ENCODE data around the gene MAML3. TPM values are rescaled to one million over a fixed set of nuclear protein-coding genes. Genes with fewer than 3 reads are reported as not detected.

MAML3 gene
- total RNA-seq, 1 experiment from 2014 or later = 12.1 TPM

DNA sequence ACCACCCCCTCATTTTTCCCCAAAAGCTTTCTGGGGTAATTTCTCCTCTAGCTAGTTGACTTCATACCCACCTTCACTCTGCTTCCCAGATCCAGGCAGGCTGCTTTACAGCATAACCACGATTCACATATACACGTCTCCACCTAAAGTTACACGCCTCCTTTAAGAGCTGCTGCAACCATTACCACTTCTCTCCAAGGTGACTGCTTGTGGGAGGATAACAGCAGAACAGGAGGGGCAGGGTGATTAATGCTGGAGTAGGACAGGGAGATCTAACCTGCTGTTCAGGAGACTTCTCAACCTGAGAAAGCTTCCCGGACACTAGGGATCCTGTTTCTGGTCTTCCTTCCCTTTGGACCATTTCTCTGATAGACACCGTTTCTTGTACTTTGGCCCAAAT, 411.0 kb downstream of the MAML3 start:
- no peaks in the 10 kb centered on the region for H3K27me3 Mint-ChIP-seq (ENCODE audit: insufficient read depth, unreplicated experiment)
- no peak overlapping the region for H3K4me3 Mint-ChIP-seq (ENCODE audit: unreplicated experiment)
- TF ChIP-seq, protein P1, sequence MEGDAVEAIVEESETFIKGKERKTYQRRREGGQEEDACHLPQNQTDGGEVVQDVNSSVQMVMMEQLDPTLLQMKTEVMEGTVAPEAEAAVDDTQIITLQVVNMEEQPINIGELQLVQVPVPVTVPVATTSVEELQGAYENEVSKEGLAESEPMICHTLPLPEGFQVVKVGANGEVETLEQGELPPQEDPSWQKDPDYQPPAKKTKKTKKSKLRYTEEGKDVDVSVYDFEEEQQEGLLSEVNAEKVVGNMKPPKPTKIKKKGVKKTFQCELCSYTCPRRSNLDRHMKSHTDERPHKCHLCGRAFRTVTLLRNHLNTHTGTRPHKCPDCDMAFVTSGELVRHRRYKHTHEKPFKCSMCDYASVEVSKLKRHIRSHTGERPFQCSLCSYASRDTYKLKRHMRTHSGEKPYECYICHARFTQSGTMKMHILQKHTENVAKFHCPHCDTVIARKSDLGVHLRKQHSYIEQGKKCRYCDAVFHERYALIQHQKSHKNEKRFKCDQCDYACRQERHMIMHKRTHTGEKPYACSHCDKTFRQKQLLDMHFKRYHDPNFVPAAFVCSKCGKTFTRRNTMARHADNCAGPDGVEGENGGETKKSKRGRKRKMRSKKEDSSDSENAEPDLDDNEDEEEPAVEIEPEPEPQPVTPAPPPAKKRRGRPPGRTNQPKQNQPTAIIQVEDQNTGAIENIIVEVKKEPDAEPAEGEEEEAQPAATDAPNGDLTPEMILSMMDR (IDR thresholded peaks at IDR 0.05; ENCODE audit: insufficient read depth in 1 of 2, low read depth in 1 of 2, low read length in 1 of 2, severe bottlenecking in 1 of 2, unreplicated experiment in 1 of 2) = no peak
- CTCF ChIA-PET = no interaction called here
- no TSS peak for BruUV-seq (replicated peaks)
- peaks cover 34% of the 10 kb centered on the region for H3K4me1 Mint-ChIP-seq (ENCODE audit: low read depth, unreplicated experiment)
- no peaks in the 10 kb centered on the region for H3K36me3 Mint-ChIP-seq (ENCODE audit: insufficient read depth, unreplicated experiment)
- no peaks in the 10 kb centered on the region for H3K27me3 ChIP-seq (replicated peaks; ENCODE audit: control insufficient read depth, insufficient read depth, low read length)
- no peak overlapping the region for H3K4me3 ChIP-seq (ENCODE audit: low read depth, low read length)
- no peaks in the 10 kb centered on the region for H3K9me3 ChIP-seq
- peaks cover 28% of the 10 kb centered on the region for H3K4me1 ChIP-seq
- H3K36me3 ChIP-seq (ENCODE audit: control insufficient read depth, insufficient read depth, low read length) = no peaks in the 10 kb centered on the region
- H3K27ac Mint-ChIP-seq (ENCODE audit: unreplicated experiment) = no peak overlapping the region
- intact Hi-C loops (cut with micrococcal nuclease; ENCODE audit: unreplicated experiment) = no loop called here
- POLR2A ChIA-PET = interaction anchor here (0.6 kb wide), 1 partner anchor 66 kb away, joined by 3 read pairs; no protein-coding TSS in a partner anchor
- H3K9me3 Mint-ChIP-seq (ENCODE audit: unreplicated experiment) = no peaks in the 10 kb centered on the region
- DNase-seq = no peak

- H3K36me3 ChIP-seq (ENCODE audit: control insufficient read depth, insufficient read depth, low read length) = no peaks in the 10 kb centered on the region
- no peaks in the 10 kb centered on the region for H3K9me3 Mint-ChIP-seq (ENCODE audit: unreplicated experiment)
- ChIA-PET CTCF (interaction anchor here (0.7 to 1.4 kb wide), 2 partner anchors 84 to 514 kb away, joined by 3 to 4 read pairs; no protein-coding TSS in a partner anchor), POLR2A (no interaction called here)
- peaks cover 27% of the 10 kb centered on the region for H3K4me1 Mint-ChIP-seq (ENCODE audit: low read depth, unreplicated experiment)
- DNase-seq = no peak
- no TSS peak for BruUV-seq (replicated peaks)
- H3K4me3 ChIP-seq (ENCODE audit: low read depth, low read length) = no peak overlapping the region
- H3K27ac Mint-ChIP-seq (ENCODE audit: unreplicated experiment) = peak overlapping the region; percentile 42
- no peaks in the 10 kb centered on the region for H3K36me3 Mint-ChIP-seq (ENCODE audit: insufficient read depth, unreplicated experiment)
- H3K9me3 ChIP-seq = no peaks in the 10 kb centered on the region
- H3K27me3 Mint-ChIP-seq (ENCODE audit: insufficient read depth, unreplicated experiment) = no peaks in the 10 kb centered on the region
- intact Hi-C loops (cut with micrococcal nuclease; ENCODE audit: unreplicated experiment) = no loop called here
- peaks cover 32% of the 10 kb centered on the region for H3K4me1 ChIP-seq
- TF ChIP-seq, protein P1 (IDR thresholded peaks at IDR 0.05; ENCODE audit: insufficient read depth in 1 of 2, low read depth in 1 of 2, low read length in 1 of 2, severe bottlenecking in 1 of 2, unreplicated experiment in 1 of 2) = no peak
- no peaks in the 10 kb centered on the region for H3K27me3 ChIP-seq (replicated peaks; ENCODE audit: control insufficient read depth, insufficient read depth, low read length)
- H3K4me3 Mint-ChIP-seq (ENCODE audit: unreplicated experiment) = no peak overlapping the region
These were observed 413.4 kb downstream of the MAML3 start for GRCh38 chr4:139740531-139741041.

- Mint-ChIP-seq H3K27me3 (ENCODE audit: insufficient read depth, unreplicated experiment) (no peaks in the 10 kb centered on the region), H3K4me1 (ENCODE audit: low read depth, unreplicated experiment) (peaks cover 27% of the 10 kb centered on the region), H3K4me3 (ENCODE audit: unreplicated experiment) (no peak overlapping the region), H3K27ac (ENCODE audit: unreplicated experiment) (peak overlapping the region; percentile 42), H3K9me3 (ENCODE audit: unreplicated experiment) (no peaks in the 10 kb centered on the region), H3K36me3 (ENCODE audit: insufficient read depth, unreplicated experiment) (peaks cover 3% of the 10 kb centered on the region)
- Histone ChIP-seq H3K4me3 (ENCODE audit: low read depth, low read length) (no peak overlapping the region), H3K27me3 (replicated peaks; ENCODE audit: control insufficient read depth, insufficient read depth, low read length) (no peaks in the 10 kb centered on the region), H3K9me3 (no peaks in the 10 kb centered on the region), H3K36me3 (ENCODE audit: control insufficient read depth, insufficient read depth, low read length) (no peaks in the 10 kb centered on the region), H3K4me1 (peaks cover 32% of the 10 kb centered on the region)
- TF ChIP-seq, protein P1 (IDR thresholded peaks at IDR 0.05; ENCODE audit: insufficient read depth in 1 of 2, low read depth in 1 of 2, low read length in 1 of 2, severe bottlenecking in 1 of 2, unreplicated experiment in 1 of 2) = no peak
- CTCF ChIA-PET = interaction anchor here (0.7 to 1.5 kb wide), 3 partner anchors 83 to 514 kb away, joined by 3 to 4 read pairs (median 4); no protein-coding TSS in a partner anchor
- BruUV-seq (replicated peaks) = no TSS peak
- no peak for DNase-seq
- intact Hi-C loops (cut with micrococcal nuclease; ENCODE audit: unreplicated experiment) = no loop called here
- POLR2A ChIA-PET = interaction anchor here (0.6 kb wide), 1 partner anchor 634 kb away, joined by 3 read pairs; no protein-coding TSS in a partner anchor
These were observed 413.9 kb downstream of the MAML3 start for GRCh38 chr4:139740121-139740520.

Data from Caco-2 (cell line).